ENCODE data around the gene LMO7.
"Not testable (repeated sequence)": the region's sequence is repeated elsewhere in the genome, so short reads cannot be mapped to it uniquely, and the experiment has no call there.

Gene LMO7

DNA sequence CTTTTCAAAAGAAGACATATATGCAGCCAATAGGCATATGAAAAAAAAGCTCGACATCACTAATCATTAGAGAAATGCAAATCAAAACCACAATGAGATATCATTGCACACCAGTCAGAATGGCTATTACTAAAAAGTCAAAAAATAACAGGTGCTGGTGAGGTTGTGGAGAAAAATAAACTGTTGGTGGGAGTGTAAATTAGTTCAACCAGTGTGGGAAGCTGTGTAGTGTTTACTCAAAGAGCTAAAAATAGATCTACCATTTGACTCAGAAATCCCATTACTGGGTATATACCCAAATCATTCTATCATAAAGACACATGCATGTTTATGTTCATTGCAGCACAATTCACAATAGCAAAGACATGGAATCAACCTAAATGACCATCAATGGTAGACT is 106.9 kb downstream of the LMO7 start:
- not testable (repeated sequence) for DNase-seq (ENCODE audit: low read depth)

DNA sequence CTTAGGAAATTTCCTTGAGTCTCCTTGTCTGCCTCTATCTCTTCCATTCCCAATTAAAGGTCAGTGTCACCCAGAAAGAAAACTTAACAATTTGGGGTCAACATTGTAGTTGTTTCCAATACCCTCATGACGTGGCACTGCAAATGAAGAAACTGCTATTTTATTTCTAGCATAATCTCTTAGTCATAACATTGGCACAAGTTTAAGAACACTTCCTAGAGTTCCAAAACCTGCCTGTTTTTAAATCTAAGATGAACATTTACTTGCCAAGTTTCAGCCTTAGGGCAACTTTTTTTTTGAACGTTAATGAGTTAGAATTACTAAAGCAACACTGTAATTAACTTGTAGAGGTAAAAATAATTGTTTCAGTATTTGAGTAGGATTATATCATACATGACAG is 108.0 kb downstream of the LMO7 start:
- DNase-seq (ENCODE audit: low read depth) = no peak

DNA sequence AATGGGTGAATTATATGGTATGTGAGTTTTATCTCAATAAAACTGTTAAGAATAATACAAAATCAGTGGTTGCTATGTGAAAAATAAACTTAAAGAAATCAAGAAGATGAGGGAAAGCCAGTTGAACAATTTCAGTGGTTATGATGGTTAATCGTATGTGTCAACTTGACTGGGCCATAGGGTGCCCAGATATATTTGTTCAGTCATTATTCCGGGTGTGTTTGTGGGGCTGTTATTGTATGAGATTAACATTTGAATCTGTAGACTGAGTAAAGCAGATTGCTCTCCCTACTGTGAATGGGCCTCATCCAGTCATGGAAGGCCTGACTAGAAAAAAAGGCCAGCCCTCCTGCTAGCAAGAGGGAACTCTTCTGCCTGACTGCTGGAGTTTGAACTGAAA is 109.3 kb downstream of the LMO7 start:
- no peak for DNase-seq (ENCODE audit: low read depth)

GRCh38 chr13:75748874-75749273 is 112.7 kb downstream of the LMO7 start:
- DNase-seq (ENCODE audit: low read depth) = no peak

DNA sequence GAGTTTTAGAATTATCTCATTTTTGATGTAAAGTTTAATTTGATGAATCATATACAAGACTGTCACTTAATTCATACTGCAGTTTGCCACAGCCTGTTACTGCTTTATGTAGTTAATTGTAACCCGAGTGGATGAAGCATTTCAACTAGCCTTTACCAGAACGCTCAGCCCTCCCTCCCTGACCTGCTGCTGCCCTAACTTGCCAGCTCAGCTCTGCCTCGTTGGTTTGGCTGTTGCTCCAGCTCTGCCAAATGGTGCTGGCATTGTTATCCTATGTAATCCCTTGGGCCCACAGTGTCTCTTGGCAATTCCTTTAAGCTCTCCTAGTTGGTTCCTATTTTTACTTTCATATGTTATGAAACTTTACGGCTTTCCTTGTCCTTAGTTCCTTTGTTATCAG is 113.3 kb downstream of the LMO7 start:
- no peak for DNase-seq (ENCODE audit: low read depth)

- no peak for DNase-seq (ENCODE audit: low read depth)
These were observed 115.2 kb downstream of the LMO7 start for GRCh38 chr13:75751350-75751749.

DNA sequence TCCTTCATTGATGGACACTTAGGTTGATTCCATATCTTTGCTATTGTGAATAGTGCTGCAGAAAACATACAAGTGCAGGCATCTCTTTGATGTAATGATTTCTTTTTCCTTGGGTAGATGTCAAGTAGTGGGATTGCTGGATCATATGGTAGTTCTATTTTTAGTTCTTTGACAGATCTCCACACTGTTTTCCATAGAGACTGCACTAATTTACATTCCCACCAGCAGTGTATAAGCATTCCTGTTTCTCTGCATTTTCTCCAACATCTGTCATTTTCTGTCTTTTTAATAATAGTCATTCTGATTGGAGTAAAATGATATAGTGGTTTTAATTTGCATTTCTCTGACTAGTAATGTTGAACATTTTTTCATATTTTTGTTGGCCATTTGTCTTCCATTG is 116.7 kb downstream of the LMO7 start:
- DNase-seq (ENCODE audit: low read depth) = no peak

- no peak for DNase-seq (ENCODE audit: low read depth)
These were observed 118.8 kb downstream of the LMO7 start for GRCh38 chr13:75754936-75755335.

DNA sequence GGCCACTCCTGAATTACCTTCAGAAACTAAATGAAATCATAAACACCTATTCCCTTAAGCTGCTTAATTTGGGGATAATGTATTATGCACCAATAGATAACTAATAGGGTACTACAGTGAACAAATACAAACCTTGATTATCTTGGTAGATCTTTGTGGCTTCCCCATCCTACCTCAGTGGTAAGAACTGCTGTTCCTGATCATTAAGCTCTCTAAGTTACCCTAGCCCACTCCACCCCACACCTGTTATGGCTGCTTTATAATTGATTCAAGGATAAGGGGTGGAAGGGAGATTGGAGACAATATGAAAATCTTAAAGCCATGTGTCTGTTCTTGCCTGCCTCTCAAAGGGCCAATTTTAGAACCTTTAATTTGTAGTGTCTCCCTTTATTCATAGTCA is 121.2 kb downstream of the LMO7 start:
- no peak for DNase-seq (ENCODE audit: low read depth)

- no peak for DNase-seq (ENCODE audit: low read depth)
These were observed 123.4 kb downstream of the LMO7 start for GRCh38 chr13:75759531-75759930.

GRCh38 chr13:75760131-75761021 is 124.2 kb downstream of the LMO7 start:
- DNase-seq (ENCODE audit: low read depth) = no peak

DNA sequence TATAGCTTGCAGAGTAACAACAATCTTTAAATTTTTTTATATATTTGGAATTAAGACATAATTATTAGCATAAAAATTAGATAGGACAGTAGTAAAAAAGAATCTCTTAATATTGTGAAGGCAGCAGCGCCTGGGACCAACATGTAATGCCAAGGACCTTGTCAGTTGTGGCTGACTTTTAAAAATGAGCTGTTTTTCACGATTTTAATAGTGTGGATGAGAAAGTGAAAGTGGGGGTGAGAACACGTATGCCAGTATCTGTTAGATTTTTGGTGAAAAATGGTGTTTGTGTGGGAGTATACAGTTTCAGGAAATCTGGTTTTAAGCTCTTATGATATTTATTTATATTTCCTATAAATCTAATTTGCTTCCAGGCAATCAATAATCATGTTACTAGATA is 125.2 kb downstream of the LMO7 start:
- DNase-seq (ENCODE audit: low read depth) = no peak

GRCh38 chr13:75762076-75762937 is 126.2 kb downstream of the LMO7 start:
- DNase-seq (ENCODE audit: low read depth) = no peak

DNA sequence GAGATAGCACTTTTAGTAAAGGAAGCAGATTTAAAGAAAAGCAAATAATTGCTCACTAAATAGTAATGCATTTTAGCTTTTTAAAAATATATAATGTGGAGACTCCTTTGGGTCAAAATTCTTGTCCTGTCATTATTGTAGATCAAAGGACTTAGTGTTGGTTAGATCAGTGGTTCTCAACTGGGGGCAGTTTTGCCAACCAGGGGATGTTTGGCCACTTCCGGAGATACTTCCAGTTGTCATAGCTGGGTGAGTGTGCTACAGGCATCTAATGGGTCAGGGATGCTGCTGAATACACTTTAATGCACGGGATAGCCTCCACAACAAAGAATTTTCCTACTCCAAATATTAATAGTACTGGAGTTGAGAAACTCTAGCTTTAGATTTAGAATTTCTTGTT is 126.8 kb downstream of the LMO7 start:
- no peak for DNase-seq (ENCODE audit: low read depth)

GRCh38 chr13:75763512-75763911 is 127.4 kb downstream of the LMO7 start:
- DNase-seq (ENCODE audit: low read depth) = no peak

DNA sequence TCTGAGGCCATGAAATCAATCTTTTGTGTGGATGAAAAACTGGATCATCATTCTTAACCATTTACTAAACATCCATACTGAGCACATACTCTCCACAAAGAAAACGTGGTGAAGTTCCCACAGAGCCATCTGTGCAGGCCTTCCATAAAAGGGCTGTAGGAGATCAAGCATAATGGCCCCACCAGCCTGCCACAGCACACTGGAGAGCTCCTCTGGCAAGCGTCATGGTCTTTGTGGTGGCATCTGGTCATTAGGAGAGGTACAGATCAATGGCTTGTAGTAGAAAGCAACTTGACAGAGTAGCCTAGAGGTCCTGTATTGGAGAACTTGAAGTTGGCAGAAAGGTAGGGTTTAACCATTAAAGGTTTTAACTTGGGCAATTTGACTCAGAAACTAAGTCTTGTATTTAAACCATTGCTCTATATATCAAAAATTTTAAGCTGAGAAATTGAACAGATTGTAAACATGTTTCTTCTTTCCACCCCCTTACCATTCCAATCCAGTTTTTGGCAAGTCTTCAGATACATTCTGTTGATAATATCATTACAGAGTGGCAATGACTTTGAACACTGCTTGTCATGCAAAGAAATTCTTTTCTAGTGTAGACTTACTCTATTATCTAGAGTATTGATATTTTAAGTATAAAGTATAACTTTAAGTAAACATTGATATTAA is 128.3 kb downstream of the LMO7 start:
- DNase-seq (ENCODE audit: low read depth) = no peak

DNA sequence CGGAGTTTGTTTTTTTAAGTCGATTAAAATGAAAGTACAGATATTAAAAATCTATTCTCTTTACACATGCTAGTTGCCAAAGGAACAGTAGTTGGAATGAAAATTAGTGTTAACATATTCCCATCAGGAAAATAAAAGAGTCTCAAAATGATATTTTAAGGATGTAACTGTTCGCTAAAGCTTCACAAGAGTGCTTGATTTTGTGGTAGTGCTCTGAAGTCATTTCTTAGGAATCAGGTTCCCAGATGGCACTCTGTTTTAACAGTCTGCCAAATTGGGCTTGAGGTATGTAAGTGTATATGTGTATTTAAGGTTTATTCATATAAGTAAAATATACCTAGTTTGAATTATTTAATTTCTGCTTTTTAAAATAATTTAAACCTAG is 128.8 kb downstream of the LMO7 start:
- DNase-seq (ENCODE audit: low read depth) = no peak

GRCh38 chr13:75766636-75767035 is 130.5 kb downstream of the LMO7 start:
- DNase-seq (ENCODE audit: low read depth) = no peak

GRCh38 chr13:75769141-75769905 is 133.2 kb downstream of the LMO7 start:
- peak; percentile 28 for DNase-seq (ENCODE audit: low read depth)

DNA sequence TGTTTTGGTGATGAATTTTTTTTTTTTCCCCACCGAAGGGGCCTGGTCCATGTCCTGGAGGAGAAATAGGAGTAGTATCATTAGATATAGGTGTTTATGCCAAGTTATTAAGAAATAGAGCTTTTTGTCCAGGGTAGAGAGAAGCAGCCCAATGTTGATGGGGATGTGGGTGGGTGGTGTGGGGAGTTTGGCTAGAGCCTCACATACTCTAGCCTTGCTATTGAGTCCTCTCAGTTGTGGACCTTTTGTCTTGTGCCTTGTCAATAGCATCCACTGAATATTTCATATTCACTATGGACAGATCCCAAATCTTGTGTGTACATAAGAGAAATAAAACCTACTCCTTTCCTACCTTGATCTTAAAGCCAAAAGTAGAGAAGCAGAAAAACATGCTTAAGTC is 134.0 kb downstream of the LMO7 start:
- no peak for DNase-seq (ENCODE audit: low read depth)

DNA sequence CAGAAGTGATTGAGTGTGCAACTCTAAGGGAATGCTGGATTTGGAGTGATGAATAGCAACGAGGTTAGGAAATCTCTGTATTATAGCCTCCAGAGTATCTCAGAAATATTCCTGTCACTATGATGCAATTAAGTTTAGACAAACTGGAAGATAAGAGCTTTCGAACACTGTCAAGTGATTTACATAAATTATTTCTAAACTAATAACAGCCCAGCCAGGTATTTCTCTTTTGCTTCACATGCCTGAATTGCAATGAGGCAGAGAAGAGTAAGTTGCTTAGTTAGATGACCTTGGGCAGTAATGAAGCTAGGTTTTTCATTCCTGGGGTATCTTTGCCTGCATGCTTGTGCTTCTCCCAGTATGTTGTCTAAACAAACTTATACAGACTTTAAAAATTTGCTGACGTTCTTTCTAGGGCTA is 134.5 kb downstream of the LMO7 start:
- DNase-seq (ENCODE audit: low read depth) = no peak

- no peak for DNase-seq (ENCODE audit: low read depth)
These were observed 135.1 kb downstream of the LMO7 start for GRCh38 chr13:75771226-75771625.
